ENCODE data around the gene CXXC1.

- TF ChIP-seq, protein P1, sequence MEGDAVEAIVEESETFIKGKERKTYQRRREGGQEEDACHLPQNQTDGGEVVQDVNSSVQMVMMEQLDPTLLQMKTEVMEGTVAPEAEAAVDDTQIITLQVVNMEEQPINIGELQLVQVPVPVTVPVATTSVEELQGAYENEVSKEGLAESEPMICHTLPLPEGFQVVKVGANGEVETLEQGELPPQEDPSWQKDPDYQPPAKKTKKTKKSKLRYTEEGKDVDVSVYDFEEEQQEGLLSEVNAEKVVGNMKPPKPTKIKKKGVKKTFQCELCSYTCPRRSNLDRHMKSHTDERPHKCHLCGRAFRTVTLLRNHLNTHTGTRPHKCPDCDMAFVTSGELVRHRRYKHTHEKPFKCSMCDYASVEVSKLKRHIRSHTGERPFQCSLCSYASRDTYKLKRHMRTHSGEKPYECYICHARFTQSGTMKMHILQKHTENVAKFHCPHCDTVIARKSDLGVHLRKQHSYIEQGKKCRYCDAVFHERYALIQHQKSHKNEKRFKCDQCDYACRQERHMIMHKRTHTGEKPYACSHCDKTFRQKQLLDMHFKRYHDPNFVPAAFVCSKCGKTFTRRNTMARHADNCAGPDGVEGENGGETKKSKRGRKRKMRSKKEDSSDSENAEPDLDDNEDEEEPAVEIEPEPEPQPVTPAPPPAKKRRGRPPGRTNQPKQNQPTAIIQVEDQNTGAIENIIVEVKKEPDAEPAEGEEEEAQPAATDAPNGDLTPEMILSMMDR (conservative IDR thresholded peaks at IDR 0.05; ENCODE audit: low read length), result no peak
- TF ChIP-seq EZH2phosphoT487 (IDR thresholded peaks at IDR 0.05; ENCODE audit: borderline replicate concordance, low read depth, low read length), result no peak
Observed at GRCh38 chr18:50327983-50328382, 40.5 kb upstream of the CXXC1 start.

Data from OCI-LY7 (cell line).